Gastrocnemius medialis (tissue), 4 donors: Measurements from ENCODE around the gene PRKCA.

Source experiments
- POLR2A ChIP-seq, 2 donors: fragments of 450-650 bp; IDR thresholded peaks; one replicate each; pipeline ENCODE4 v1.6.1; 2017; ENCODE audit warnings: antibody characterized with exemption in 2 of 2, mild to moderate bottlenecking in 2 of 2, moderate library complexity in 2 of 2
- TF ChIP-seq, protein P1 (sequence below), 5 experiments: fragments of 450-650 bp in 3 of 5; fragments of 200-600 bp in 2 of 5; sonication (generic) in 2 of 5; IDR thresholded peaks in 4 of 5; conservative IDR thresholded peaks in 1 of 5; 1 replicate in 4 of 5; 2 replicates in 1 of 5; pipeline ENCODE4 v1.5.1; 2016 to 2019; ENCODE audit warnings: antibody characterized with exemption in 5 of 5, mild to moderate bottlenecking in 3 of 5, moderate library complexity in 3 of 5

- TF ChIP-seq, protein P1, sequence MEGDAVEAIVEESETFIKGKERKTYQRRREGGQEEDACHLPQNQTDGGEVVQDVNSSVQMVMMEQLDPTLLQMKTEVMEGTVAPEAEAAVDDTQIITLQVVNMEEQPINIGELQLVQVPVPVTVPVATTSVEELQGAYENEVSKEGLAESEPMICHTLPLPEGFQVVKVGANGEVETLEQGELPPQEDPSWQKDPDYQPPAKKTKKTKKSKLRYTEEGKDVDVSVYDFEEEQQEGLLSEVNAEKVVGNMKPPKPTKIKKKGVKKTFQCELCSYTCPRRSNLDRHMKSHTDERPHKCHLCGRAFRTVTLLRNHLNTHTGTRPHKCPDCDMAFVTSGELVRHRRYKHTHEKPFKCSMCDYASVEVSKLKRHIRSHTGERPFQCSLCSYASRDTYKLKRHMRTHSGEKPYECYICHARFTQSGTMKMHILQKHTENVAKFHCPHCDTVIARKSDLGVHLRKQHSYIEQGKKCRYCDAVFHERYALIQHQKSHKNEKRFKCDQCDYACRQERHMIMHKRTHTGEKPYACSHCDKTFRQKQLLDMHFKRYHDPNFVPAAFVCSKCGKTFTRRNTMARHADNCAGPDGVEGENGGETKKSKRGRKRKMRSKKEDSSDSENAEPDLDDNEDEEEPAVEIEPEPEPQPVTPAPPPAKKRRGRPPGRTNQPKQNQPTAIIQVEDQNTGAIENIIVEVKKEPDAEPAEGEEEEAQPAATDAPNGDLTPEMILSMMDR (IDR thresholded peaks at IDR 0.05 in 4 of 5, conservative IDR thresholded peaks at IDR 0.05 in 1 of 5), result no peak
- TF ChIP-seq POLR2A (IDR thresholded peaks at IDR 0.05), result no peak
These were observed 350.6 kb downstream of the PRKCA start for GRCh38 chr17:66652840-66653507.
